Activated CD8-positive, alpha-beta memory T cell treated with anti-CD3 and anti-CD28 coated beads for 4 hours (primary cell): ENCODE data around the gene ENPP3.
"Not testable (repeated sequence)": the region's sequence is repeated elsewhere in the genome, so short reads cannot be mapped to it uniquely, and the experiment has no call there.

Experiments used
- DNase-seq, 2 donors: peaks; one replicate each; pipeline ENCODE4 v3.0.0-alpha.2; 2020; ENCODE audit warnings: low read depth in 2 of 2

The ENPP3 gene

GRCh38 chr6:131736003-131736596, 99.0 kb downstream of the ENPP3 start:
- no peak for DNase-seq

- DNase-seq, result no peak
Observed at GRCh38 chr6:131736811-131737210, 99.7 kb downstream of the ENPP3 start.

GRCh38 chr6:131739136-131739535, 102.0 kb downstream of the ENPP3 start:
- no peak for DNase-seq

GRCh38 chr6:131740161-131740560, 103.1 kb downstream of the ENPP3 start:
- no peak for DNase-seq

- no peak for DNase-seq
Observed at GRCh38 chr6:131741688-131742393, 104.7 kb downstream of the ENPP3 start.

GRCh38 chr6:131744432-131745287, 107.6 kb downstream of the ENPP3 start:
- no peak for DNase-seq

- DNase-seq, result no peak
Observed at GRCh38 chr6:131745476-131745875, 108.4 kb downstream of the ENPP3 start.

GRCh38 chr6:131747821-131748353, 110.8 kb downstream of the ENPP3 start:
- no peak for DNase-seq

GRCh38 chr6:131749023-131749422, 111.9 kb downstream of the ENPP3 start:
- no peak for DNase-seq

GRCh38 chr6:131751012-131751715, 114.1 kb downstream of the ENPP3 start:
- DNase-seq, result not testable (repeated sequence)

GRCh38 chr6:131754088-131754487, 117.0 kb downstream of the ENPP3 start:
- no peak for DNase-seq

GRCh38 chr6:131754715-131755567, 117.8 kb downstream of the ENPP3 start:
- no peak for DNase-seq

GRCh38 chr6:131755597-131755996, 118.5 kb downstream of the ENPP3 start:
- no peak for DNase-seq

GRCh38 chr6:131756039-131756438, 118.9 kb downstream of the ENPP3 start:
- no peak for DNase-seq

GRCh38 chr6:131758920-131759319, 121.8 kb downstream of the ENPP3 start:
- no peak for DNase-seq

GRCh38 chr6:131761060-131761761, 124.1 kb downstream of the ENPP3 start:
- no peak for DNase-seq

GRCh38 chr6:131761762-131762067, 124.6 kb downstream of the ENPP3 start:
- no peak for DNase-seq

GRCh38 chr6:131762984-131763383, 125.9 kb downstream of the ENPP3 start:
- no peak for DNase-seq

GRCh38 chr6:131763749-131764148, 126.6 kb downstream of the ENPP3 start:
- no peak for DNase-seq

- DNase-seq, result no peak
Observed at GRCh38 chr6:131764350-131764749, 127.2 kb downstream of the ENPP3 start.
